HG03108 (cell line): ENCODE results near the gene WNK2.
"Not testable (repeated sequence)": the region's sequence is repeated elsewhere in the genome, so short reads cannot be mapped to it uniquely, and the experiment has no call there.

Source experiments
- ATAC-seq: cut with Tn5 transposase; IDR thresholded peaks from one replicate; pipeline ENCODE4 v1.9.1; 2021; ENCODE audit warnings: moderate library complexity; ENCODE audit not compliant: unreplicated experiment

The WNK2 gene

DNA sequence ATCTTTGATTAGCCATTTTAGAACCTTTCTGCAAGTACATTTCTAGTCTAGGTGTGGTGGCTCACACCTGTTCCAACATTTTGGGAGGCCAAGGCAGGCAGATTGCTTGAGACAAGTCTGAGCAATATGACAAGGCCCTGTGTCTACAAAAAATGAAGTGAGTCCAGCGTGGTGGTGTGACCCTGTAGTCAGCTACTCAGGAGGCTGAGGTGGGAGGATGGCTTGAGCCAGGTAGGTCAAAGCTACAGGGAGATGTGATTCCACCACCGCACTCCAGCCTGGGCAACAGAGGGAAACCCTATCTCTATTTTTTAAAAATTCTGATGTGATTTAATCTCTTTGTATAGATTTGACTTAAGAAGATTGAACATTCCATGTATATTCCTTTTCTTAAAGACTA, 171.9 kb downstream of the WNK2 start:
- no peak for ATAC-seq

- no peak for ATAC-seq
These were observed 173.7 kb downstream of the WNK2 start for GRCh38 chr9:93357649-93358048.

DNA sequence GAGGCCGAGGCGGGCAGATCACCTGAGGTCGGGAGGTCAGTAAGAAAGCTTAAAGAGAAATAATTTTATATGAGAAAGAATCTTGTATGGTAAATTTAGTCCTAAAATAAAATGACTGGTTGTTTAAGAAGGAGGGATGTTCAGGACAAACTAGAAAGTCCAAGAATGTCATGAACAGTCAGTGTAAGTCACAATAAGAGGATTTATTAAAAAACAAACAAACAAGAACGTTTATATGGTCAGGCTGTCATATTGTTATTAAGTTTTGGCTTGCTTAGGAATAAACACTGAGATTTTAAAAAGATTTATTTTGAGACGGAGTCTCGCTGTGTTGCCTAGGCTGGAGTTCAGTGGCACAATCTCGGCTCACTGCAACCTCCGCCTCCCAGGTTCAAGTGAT, 176.0 kb downstream of the WNK2 start:
- not testable (repeated sequence) for ATAC-seq

DNA sequence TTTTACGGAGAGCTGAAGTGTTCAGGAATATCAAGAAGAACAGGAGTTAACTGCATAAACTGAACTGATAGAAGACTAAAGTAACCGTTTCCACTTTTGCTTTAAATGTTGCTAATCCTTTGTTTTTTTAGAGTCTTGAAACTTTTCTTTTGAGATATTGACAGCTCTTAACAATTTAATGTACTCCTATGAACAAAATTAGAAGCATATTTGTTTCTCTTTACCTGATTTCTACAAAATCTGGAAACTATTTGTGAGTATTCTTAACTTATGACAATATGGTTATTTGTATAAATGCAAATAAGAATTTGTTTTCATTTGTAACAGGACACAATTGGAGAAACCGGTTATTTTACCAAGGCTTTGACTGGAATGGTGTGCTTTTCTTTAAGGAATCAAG, 178.1 kb downstream of the WNK2 start:
- no peak for ATAC-seq

GRCh38 chr9:93364734-93365426, 180.9 kb downstream of the WNK2 start:
- no peak for ATAC-seq

DNA sequence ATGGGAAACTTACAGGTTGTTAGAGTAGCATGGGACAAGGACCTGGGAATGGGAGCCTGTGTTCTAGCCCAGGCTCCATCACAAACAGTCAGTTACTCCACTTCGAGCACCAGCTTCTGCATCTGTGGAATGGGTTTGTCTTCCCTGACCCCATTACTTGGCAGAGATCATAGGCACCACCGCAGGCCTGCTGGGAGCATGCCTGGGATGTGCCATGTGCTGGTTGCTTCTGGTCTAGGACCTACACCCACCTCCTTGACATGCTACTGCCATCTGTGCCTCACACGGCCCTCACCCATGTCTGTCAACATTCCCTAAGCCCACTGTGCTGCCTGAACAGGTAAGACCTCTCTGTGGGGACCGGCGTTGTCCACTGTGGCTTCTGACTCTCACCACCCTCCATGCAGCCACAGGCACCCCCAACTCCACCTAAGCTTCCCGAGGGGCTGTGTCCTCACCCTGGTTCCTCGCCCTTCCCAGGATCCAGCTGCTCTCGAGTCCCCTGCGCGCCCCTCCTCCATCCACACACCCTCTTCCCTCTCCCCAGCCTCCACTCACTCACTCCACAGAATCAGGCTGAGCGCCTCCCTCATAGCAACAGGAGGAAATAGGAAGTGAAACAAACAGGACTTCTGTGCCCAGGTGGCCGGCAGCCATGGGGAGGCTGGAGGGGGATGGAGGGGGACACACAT, 181.6 kb downstream of the WNK2 start:
- no peak for ATAC-seq

GRCh38 chr9:93366119-93366447, 182.1 kb downstream of the WNK2 start:
- ATAC-seq: no peak

DNA sequence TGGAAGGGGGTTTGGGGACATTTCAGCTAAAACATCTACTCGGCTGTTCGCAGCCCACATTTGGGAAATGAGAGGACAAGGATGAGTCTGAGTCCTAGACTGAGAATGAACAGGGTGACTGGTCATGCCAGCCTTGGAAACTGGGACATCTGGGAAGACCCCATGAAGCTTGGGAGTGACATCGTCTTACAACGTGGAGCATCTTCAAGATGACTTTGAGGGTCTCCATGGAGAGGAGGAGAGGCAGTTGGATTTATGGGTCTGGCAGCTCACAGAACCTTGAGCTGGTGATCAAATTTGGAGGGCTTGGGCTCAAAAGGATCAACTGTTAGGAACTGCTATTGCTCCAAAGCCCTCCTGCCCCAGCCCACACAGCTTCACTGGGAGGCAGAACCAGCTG, 182.5 kb downstream of the WNK2 start:
- ATAC-seq: not testable (repeated sequence)

GRCh38 chr9:93368437-93368836, 184.5 kb downstream of the WNK2 start:
- no peak for ATAC-seq

GRCh38 chr9:93369686-93370085, 185.7 kb downstream of the WNK2 start:
- ATAC-seq: no peak
